GM12872 (cell line): Measurements from ENCODE around the gene ACOT12.

Source experiments
- TF ChIP-seq, protein P1 (sequence below): IDR thresholded peaks from 3 replicates; pipeline ENCODE4 v1.5.1; 2011; ENCODE audit warnings: low read depth, mild to moderate bottlenecking, low read length, moderate library complexity; ENCODE audit not compliant: insufficient read depth

ACOT12 gene

DNA sequence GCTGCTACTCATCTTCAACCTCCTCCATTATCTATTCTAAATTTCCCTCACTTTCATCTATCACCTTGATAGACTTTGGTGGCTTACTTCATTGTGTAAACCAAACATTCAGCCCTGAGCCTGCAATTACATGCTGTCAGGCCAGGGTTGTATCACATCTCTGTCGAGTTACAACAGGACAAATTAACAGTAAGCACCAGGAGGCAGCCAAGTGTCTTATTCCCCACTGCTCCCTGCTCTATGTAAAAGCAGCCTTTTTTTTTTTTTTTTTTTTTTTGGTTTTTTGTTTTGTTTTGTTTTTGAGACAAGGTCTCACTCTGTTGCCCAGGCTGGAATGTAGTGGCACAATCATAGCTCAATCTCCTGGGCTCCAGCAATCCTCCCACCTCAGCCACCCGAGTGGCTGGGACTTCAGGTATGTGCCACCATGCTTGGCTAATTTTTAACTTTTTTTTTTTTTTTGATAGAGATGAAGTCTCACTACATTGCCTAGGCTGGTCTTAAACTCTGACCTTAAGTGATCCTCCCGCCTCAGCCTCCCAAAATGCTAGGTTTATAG, 107.8 kb downstream of the ACOT12 start:
- TF ChIP-seq, protein P1, sequence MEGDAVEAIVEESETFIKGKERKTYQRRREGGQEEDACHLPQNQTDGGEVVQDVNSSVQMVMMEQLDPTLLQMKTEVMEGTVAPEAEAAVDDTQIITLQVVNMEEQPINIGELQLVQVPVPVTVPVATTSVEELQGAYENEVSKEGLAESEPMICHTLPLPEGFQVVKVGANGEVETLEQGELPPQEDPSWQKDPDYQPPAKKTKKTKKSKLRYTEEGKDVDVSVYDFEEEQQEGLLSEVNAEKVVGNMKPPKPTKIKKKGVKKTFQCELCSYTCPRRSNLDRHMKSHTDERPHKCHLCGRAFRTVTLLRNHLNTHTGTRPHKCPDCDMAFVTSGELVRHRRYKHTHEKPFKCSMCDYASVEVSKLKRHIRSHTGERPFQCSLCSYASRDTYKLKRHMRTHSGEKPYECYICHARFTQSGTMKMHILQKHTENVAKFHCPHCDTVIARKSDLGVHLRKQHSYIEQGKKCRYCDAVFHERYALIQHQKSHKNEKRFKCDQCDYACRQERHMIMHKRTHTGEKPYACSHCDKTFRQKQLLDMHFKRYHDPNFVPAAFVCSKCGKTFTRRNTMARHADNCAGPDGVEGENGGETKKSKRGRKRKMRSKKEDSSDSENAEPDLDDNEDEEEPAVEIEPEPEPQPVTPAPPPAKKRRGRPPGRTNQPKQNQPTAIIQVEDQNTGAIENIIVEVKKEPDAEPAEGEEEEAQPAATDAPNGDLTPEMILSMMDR = no peak

DNA sequence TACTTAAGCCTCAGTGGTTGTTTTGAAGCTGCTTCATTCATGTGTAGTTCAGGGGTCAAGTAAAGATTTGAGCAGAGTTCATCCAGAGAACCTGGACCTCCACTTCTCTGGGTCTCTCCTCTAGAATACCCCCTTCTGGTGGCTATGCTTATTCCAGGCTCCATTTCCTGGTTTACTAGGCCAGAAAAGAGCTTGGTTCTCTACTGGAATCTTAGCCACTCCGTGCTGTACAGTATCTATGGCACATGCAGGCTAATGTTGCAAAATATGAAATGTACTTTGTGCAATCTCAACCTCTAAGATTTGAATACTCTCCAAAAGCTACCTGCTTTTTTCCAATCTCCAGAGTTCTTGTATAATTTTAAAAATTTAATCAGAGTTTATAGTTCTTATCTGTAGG, 110.0 kb downstream of the ACOT12 start:
- TF ChIP-seq, protein P1 = no peak
